ENCODE measurements around the gene PDE8A. TPM values are rescaled to one million over a fixed set of nuclear protein-coding genes. Genes with fewer than 3 reads are reported as not detected.

The PDE8A gene
- total RNA-seq, 2 experiments from 2014 or later, result 28.3 to 32.3 TPM

GRCh38 chr15:85097725-85098124, 116.1 kb downstream of the PDE8A start:
- Histone ChIP-seq H2AFZ (ENCODE audit: low read length) (no peak overlapping the region), H3K9me2 (ENCODE audit: insufficient read depth, low read length) (no peaks in the 10 kb centered on the region), H3K4me2 (ENCODE audit: low read length) (no peak overlapping the region), H3K36me3 (ENCODE audit: insufficient read depth, low read length) (no peaks in the 10 kb centered on the region), H3K9me3 (ENCODE audit: low read length) (no peaks in the 10 kb centered on the region), H3K79me2 (ENCODE audit: insufficient read depth, low read depth, low read length) (no peaks in the 10 kb centered on the region), H3K27ac (ENCODE audit: low read depth, low read length, poor library complexity, severe bottlenecking) (no peak overlapping the region), H3K4me1 (ENCODE audit: insufficient read depth, low read length, poor library complexity, severe bottlenecking) (no peaks in the 10 kb centered on the region), H4K20me1 (ENCODE audit: insufficient read depth, low read length) (no peaks in the 10 kb centered on the region), H3K4me3 (ENCODE audit: low read depth, low read length, poor library complexity, severe bottlenecking) (no peak overlapping the region)
- no TSS peak for BruUV-seq (replicated peaks)
- ChIA-PET CTCF (ENCODE audit: unreplicated experiment) (no interaction called here), POLR2A (no interaction called here)
- DNase-seq (ENCODE audit: low spot score), result no peak
- no peak for TF ChIP-seq EZH2phosphoT487 (IDR thresholded peaks at IDR 0.05; ENCODE audit: borderline replicate concordance, low read depth, low read length)
- TF ChIP-seq CTCF (conservative IDR thresholded peaks at IDR 0.05; ENCODE audit: low read length), result no peak
- intact Hi-C loops (cut with micrococcal nuclease; ENCODE audit: unreplicated experiment), result no loop called here

- H3K36me3 ChIP-seq (ENCODE audit: insufficient read depth, low read length), result no peaks in the 10 kb centered on the region
- H3K79me2 ChIP-seq (ENCODE audit: insufficient read depth, low read depth, low read length), result no peaks in the 10 kb centered on the region
- ChIA-PET POLR2A (no interaction called here), CTCF (ENCODE audit: unreplicated experiment) (no interaction called here)
- no peak for DNase-seq (ENCODE audit: low spot score)
- H2AFZ ChIP-seq (ENCODE audit: low read length), result no peak overlapping the region
- BruUV-seq (replicated peaks), result no TSS peak
- intact Hi-C loops (cut with micrococcal nuclease; ENCODE audit: unreplicated experiment), result no loop called here
- H4K20me1 ChIP-seq (ENCODE audit: insufficient read depth, low read length), result no peaks in the 10 kb centered on the region
- H3K4me2 ChIP-seq (ENCODE audit: low read length), result no peak overlapping the region
- H3K9me2 ChIP-seq (ENCODE audit: insufficient read depth, low read length), result no peaks in the 10 kb centered on the region
- H3K4me1 ChIP-seq (ENCODE audit: insufficient read depth, low read length, poor library complexity, severe bottlenecking), result no peaks in the 10 kb centered on the region
- H3K9me3 ChIP-seq (ENCODE audit: low read length), result no peaks in the 10 kb centered on the region
- no peak overlapping the region for H3K4me3 ChIP-seq (ENCODE audit: low read depth, low read length, poor library complexity, severe bottlenecking)
- no peak overlapping the region for H3K27ac ChIP-seq (ENCODE audit: low read depth, low read length, poor library complexity, severe bottlenecking)
- TF ChIP-seq EZH2phosphoT487 (IDR thresholded peaks at IDR 0.05; ENCODE audit: borderline replicate concordance, low read depth, low read length), result no peak
- no peak for TF ChIP-seq CTCF (conservative IDR thresholded peaks at IDR 0.05; ENCODE audit: low read length)
Observed at GRCh38 chr15:85099195-85099803, 117.6 kb downstream of the PDE8A start.

- Histone ChIP-seq H3K9me3 (ENCODE audit: low read length) (no peaks in the 10 kb centered on the region), H3K27ac (ENCODE audit: low read depth, low read length, poor library complexity, severe bottlenecking) (no peak overlapping the region), H3K4me1 (ENCODE audit: insufficient read depth, low read length, poor library complexity, severe bottlenecking) (no peaks in the 10 kb centered on the region), H4K20me1 (ENCODE audit: insufficient read depth, low read length) (no peaks in the 10 kb centered on the region), H3K36me3 (ENCODE audit: insufficient read depth, low read length) (no peaks in the 10 kb centered on the region), H3K9me2 (ENCODE audit: insufficient read depth, low read length) (no peaks in the 10 kb centered on the region), H3K4me3 (ENCODE audit: low read depth, low read length, poor library complexity, severe bottlenecking) (no peak overlapping the region), H3K79me2 (ENCODE audit: insufficient read depth, low read depth, low read length) (no peaks in the 10 kb centered on the region), H3K4me2 (ENCODE audit: low read length) (no peak overlapping the region), H2AFZ (ENCODE audit: low read length) (no peak overlapping the region)
- CTCF ChIA-PET (ENCODE audit: unreplicated experiment), result no interaction called here
- intact Hi-C loops (cut with micrococcal nuclease; ENCODE audit: unreplicated experiment), result no loop called here
- POLR2A ChIA-PET, result no interaction called here
- no TSS peak for BruUV-seq (replicated peaks)
- TF ChIP-seq EZH2phosphoT487 (IDR thresholded peaks at IDR 0.05; ENCODE audit: borderline replicate concordance, low read depth, low read length) (no peak), CTCF (conservative IDR thresholded peaks at IDR 0.05; ENCODE audit: low read length) (no peak)
- peak; percentile 31 for DNase-seq (ENCODE audit: low spot score)
Observed at GRCh38 chr15:85100186-85100937, 118.7 kb downstream of the PDE8A start.
